ENCODE data around the gene TBC1D20. TPM values are rescaled to one million over a fixed set of nuclear protein-coding genes. Genes with fewer than 3 reads are reported as not detected.
"Not testable (repeated sequence)": the region's sequence is repeated elsewhere in the genome, so short reads cannot be mapped to it uniquely, and the experiment has no call there.

TBC1D20 gene
- total RNA-seq, 4 donors from 2014 or later = 11.0 to 44.0 (median 35.8) TPM

DNA sequence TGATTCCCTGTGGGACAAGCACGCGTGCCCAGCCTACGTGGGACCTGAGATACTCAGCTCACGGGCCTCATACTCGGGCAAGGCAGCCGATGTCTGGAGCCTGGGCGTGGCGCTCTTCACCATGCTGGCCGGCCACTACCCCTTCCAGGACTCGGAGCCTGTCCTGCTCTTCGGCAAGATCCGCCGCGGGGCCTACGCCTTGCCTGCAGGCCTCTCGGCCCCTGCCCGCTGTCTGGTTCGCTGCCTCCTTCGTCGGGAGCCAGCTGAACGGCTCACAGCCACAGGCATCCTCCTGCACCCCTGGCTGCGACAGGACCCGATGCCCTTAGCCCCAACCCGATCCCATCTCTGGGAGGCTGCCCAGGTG is 66.1 kb downstream of the TBC1D20 start:
- TF ChIP-seq POLR2A (IDR thresholded peaks at IDR 0.05) = no peak
- TF ChIP-seq CTCF (IDR thresholded peaks at IDR 0.05) = no peak
- no peaks in the 10 kb centered on the region for H3K4me1 ChIP-seq
- H3K36me3 ChIP-seq = no peaks in the 10 kb centered on the region
- DNase-seq = no peak
- H3K27ac ChIP-seq = no peak overlapping the region
- H3K27me3 ChIP-seq = no peaks in the 10 kb centered on the region
- H3K9me3 ChIP-seq = no peaks in the 10 kb centered on the region
- H3K4me3 ChIP-seq = no peak overlapping the region
- intact Hi-C loops (cut with DNase I; ENCODE audit: low total_unique reads) = no loop called here

- intact Hi-C loops (cut with DNase I; ENCODE audit: low total_unique reads); H3K27ac ChIP-seq; DNase-seq; H3K36me3 ChIP-seq; H3K4me3 ChIP-seq; H3K9me3 ChIP-seq; H3K27me3 ChIP-seq; H3K4me1 ChIP-seq: not testable (repeated sequence)
Measured at GRCh38 chr20:393296-393695, 69.0 kb downstream of the TBC1D20 start.

- no peak overlapping the region for H3K27ac ChIP-seq
- TF ChIP-seq POLR2A (IDR thresholded peaks at IDR 0.05) (no peak), CTCF (IDR thresholded peaks at IDR 0.05) (no peak)
- H3K27me3 ChIP-seq = no peaks in the 10 kb centered on the region
- H3K4me3 ChIP-seq = no peak overlapping the region
- intact Hi-C loops (cut with DNase I; ENCODE audit: low total_unique reads) = no loop called here
- H3K36me3 ChIP-seq = no peaks in the 10 kb centered on the region
- H3K4me1 ChIP-seq = no peaks in the 10 kb centered on the region
- DNase-seq = no peak
- H3K9me3 ChIP-seq = no peaks in the 10 kb centered on the region
Measured at GRCh38 chr20:391041-391711, 71.2 kb downstream of the TBC1D20 start.

GRCh38 chr20:389220-389619 is 73.1 kb downstream of the TBC1D20 start:
- no peaks in the 10 kb centered on the region for H3K4me1 ChIP-seq
- DNase-seq = no peak

GRCh38 chr20:388034-388994 is 74.0 kb downstream of the TBC1D20 start:
- intact Hi-C loops (cut with DNase I; ENCODE audit: low total_unique reads) = no loop called here
- H3K4me1 ChIP-seq = no peaks in the 10 kb centered on the region
- no peak overlapping the region for H3K4me3 ChIP-seq
- H3K27me3 ChIP-seq = no peaks in the 10 kb centered on the region
- H3K27ac ChIP-seq = no peak overlapping the region
- H3K36me3 ChIP-seq = no peaks in the 10 kb centered on the region
- no peaks in the 10 kb centered on the region for H3K9me3 ChIP-seq
- DNase-seq = no peak
- TF ChIP-seq CTCF (IDR thresholded peaks at IDR 0.05) = no peak
- TF ChIP-seq POLR2A (IDR thresholded peaks at IDR 0.05) = no peak

More at GRCh38 chr20:389220-389619, 73.1 kb downstream of the TBC1D20 start:
- Histone ChIP-seq H3K9me3 (no peaks in the 10 kb centered on the region), H3K4me3 (no peak overlapping the region), H3K36me3 (no peaks in the 10 kb centered on the region), H3K27ac (no peak overlapping the region), H3K27me3 (no peaks in the 10 kb centered on the region)
- TF ChIP-seq POLR2A (IDR thresholded peaks at IDR 0.05) (no peak), CTCF (IDR thresholded peaks at IDR 0.05) (no peak)
- intact Hi-C loops (cut with DNase I; ENCODE audit: low total_unique reads) = no loop called here
